Measurements from ENCODE around the gene C15orf40. TPM values are rescaled to one million over a fixed set of nuclear protein-coding genes. Genes with fewer than 3 reads are reported as not detected.

Gene C15orf40
- total RNA-seq, 1 experiment from 2014 or later, result 29.0 TPM

DNA sequence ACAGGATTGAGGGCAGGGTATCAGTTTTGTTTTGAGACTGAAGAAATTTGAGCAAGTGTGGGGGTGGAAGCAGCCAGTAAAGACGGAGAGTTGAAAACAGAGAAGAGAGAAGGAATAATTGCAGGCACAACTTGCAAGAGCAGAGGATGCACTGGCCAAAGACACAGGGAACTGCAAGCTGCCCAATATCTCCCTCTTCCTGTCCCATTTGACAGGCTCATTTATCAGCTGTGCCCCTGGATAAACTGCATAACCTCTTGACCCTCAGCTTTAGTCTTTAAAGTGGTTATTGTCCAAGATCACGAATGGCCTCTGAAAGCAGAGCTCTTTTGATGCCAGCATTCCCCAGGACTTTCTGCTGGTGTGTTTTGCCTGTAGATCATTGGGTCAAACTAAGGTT is 30.5 kb downstream of the C15orf40 start:
- no peaks in the 10 kb centered on the region for H3K9me3 ChIP-seq (replicated peaks)
- no peak overlapping the region for H3K4me3 ChIP-seq
- H3K36me3 ChIP-seq, result no peaks in the 10 kb centered on the region
- DNase-seq (ENCODE audit: low read depth in 1 of 2, low spot score in 2 of 2), result no peak
- H3K27ac ChIP-seq, result no peak overlapping the region
- no peaks in the 10 kb centered on the region for H3K27me3 ChIP-seq (replicated peaks)
- H3K4me1 ChIP-seq (replicated peaks), result peaks cover 7% of the 10 kb centered on the region

DNA sequence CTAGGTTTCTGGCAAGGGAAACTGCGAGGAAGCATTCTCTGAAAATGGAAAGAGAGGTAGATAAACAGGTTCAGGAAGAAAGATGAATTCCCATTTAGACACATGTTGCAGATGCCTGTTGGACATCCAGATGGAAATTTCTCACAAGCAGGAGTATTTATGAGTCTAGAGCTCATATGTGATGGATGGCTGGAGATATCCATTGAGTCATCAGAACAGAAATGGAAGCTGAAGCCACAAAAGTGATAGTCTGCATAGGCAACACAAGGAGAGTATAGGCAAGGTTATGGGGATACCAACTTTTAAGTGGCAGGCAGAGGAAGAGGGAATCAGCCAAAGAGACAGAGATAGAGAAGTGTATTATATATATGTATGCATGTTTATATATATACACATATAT is 31.7 kb downstream of the C15orf40 start:
- Histone ChIP-seq H3K4me1 (replicated peaks) (no peaks in the 10 kb centered on the region), H3K27me3 (replicated peaks) (no peaks in the 10 kb centered on the region), H3K4me3 (no peak overlapping the region), H3K36me3 (no peaks in the 10 kb centered on the region), H3K9me3 (replicated peaks) (no peaks in the 10 kb centered on the region), H3K27ac (no peak overlapping the region)
- DNase-seq (ENCODE audit: low read depth in 1 of 2, low spot score in 2 of 2), result no peak

- Histone ChIP-seq H3K9me3 (replicated peaks) (no peaks in the 10 kb centered on the region), H3K27ac (no peak overlapping the region), H3K36me3 (no peaks in the 10 kb centered on the region), H3K4me1 (replicated peaks) (no peaks in the 10 kb centered on the region), H3K4me3 (no peak overlapping the region), H3K27me3 (replicated peaks) (no peaks in the 10 kb centered on the region)
- no peak for DNase-seq (ENCODE audit: low read depth in 1 of 2, low spot score in 2 of 2)
Observed at GRCh38 chr15:82978438-82978837, 33.0 kb downstream of the C15orf40 start.

- Histone ChIP-seq H3K9me3 (replicated peaks) (no peaks in the 10 kb centered on the region), H3K27me3 (replicated peaks) (no peaks in the 10 kb centered on the region), H3K36me3 (no peaks in the 10 kb centered on the region), H3K4me1 (replicated peaks) (no peaks in the 10 kb centered on the region), H3K27ac (no peak overlapping the region), H3K4me3 (no peak overlapping the region)
- DNase-seq (ENCODE audit: low read depth in 1 of 2, low spot score in 2 of 2), result no peak
Observed at GRCh38 chr15:82977076-82977475, 34.4 kb downstream of the C15orf40 start.

GRCh38 chr15:82972990-82973389 is 38.4 kb downstream of the C15orf40 start:
- DNase-seq (ENCODE audit: low read depth in 1 of 2, low spot score in 2 of 2), result no peak
- Histone ChIP-seq H3K9me3 (replicated peaks) (no peaks in the 10 kb centered on the region), H3K4me3 (no peak overlapping the region), H3K36me3 (no peaks in the 10 kb centered on the region), H3K27me3 (replicated peaks) (no peaks in the 10 kb centered on the region), H3K27ac (no peak overlapping the region), H3K4me1 (replicated peaks) (no peaks in the 10 kb centered on the region)

DNA sequence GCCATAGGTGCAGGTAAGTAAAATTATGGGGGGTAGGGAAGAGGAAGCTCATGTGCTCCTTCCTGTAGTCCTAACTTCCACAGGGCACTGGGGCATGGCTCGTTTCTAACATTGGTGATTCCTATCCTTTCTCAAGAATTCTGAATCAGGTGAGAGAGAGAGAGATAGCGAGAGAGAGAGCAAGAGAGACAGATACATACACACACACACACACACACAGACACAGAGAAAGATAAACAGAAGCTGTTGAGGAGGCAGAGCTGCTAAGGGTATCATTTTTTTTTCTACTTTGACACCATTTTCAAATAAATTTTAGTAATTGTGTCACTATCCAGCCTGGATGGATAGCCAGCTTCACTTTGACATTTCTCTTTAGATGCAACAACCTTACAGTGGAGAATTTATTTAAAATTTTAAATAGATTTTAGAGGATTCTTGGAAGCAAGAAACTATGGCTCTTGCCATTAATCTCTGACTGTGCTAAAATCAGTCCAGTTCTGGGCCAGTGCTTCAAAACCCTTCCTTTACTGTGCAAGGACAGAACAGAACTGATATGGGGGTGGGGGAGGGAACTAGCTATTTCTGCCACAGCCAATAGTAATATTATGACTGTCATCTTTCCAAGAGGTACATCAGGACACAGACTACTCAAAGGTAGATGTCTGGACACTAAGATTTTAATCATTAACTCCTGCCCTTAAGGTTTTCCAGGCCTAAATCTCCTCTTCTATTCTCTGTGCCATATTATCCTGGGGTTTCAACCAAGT is 40.0 kb downstream of the C15orf40 start:
- no peak for DNase-seq (ENCODE audit: low read depth in 1 of 2, low spot score in 2 of 2)
- Histone ChIP-seq H3K9me3 (replicated peaks) (no peaks in the 10 kb centered on the region), H3K36me3 (no peaks in the 10 kb centered on the region), H3K4me1 (replicated peaks) (no peaks in the 10 kb centered on the region), H3K27ac (no peak overlapping the region), H3K27me3 (replicated peaks) (no peaks in the 10 kb centered on the region), H3K4me3 (no peak overlapping the region)

DNA sequence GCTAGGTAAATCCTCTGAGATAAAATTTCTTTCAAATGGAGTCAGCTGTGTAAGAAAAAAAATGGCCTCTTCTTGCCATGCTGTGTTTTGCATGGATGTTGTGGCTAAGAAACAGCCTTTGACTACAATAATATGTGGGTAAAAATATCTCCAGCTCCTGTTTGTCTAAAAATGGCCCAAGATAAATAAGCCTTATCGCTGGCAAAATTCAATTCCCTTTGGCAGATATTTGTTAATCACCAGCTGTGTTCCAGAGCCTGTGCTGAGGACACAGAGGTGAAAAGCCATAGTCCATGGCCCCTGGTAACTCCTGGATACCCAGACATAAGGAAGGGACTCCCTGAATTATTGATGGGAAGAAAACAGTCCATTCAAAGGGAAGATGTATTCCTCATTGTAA is 40.7 kb downstream of the C15orf40 start:
- Histone ChIP-seq H3K36me3 (no peaks in the 10 kb centered on the region), H3K9me3 (replicated peaks) (no peaks in the 10 kb centered on the region), H3K4me1 (replicated peaks) (no peaks in the 10 kb centered on the region), H3K4me3 (no peak overlapping the region), H3K27ac (no peak overlapping the region), H3K27me3 (replicated peaks) (no peaks in the 10 kb centered on the region)
- DNase-seq (ENCODE audit: low read depth in 1 of 2, low spot score in 2 of 2), result no peak

DNA sequence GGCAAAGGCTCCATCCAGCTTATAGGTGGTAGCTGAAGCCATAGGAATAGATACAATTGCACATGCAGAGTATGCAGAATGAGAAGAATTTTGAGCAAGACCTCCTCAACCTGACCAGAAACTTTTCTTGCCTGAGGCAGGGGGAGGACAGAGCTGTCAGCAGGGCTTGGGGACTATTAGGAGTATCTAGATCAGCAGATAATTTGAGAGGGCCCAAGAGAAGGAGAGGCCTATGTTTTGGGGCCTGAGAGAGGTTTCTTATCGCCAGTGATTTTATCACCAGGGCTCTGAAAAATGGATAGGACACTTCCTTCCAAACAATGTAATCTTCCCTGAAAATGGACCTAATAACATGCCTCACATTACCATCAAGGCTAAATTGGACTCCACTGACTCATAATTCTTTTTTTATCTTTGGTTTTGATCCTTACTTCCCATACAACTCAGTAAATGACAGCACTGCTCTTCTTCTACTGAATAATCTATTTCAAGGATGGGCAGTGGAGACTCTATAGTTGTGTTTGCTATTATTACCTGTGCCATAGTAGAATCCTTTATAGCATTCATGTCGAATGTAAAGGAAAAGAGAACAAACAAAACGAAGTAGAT is 41.3 kb downstream of the C15orf40 start:
- no peaks in the 10 kb centered on the region for H3K9me3 ChIP-seq (replicated peaks)
- H3K36me3 ChIP-seq, result no peaks in the 10 kb centered on the region
- H3K4me3 ChIP-seq, result no peak overlapping the region
- H3K27ac ChIP-seq, result no peak overlapping the region
- no peak for DNase-seq (ENCODE audit: low read depth in 1 of 2, low spot score in 2 of 2)
- H3K27me3 ChIP-seq (replicated peaks), result no peaks in the 10 kb centered on the region
- H3K4me1 ChIP-seq (replicated peaks), result no peaks in the 10 kb centered on the region

DNA sequence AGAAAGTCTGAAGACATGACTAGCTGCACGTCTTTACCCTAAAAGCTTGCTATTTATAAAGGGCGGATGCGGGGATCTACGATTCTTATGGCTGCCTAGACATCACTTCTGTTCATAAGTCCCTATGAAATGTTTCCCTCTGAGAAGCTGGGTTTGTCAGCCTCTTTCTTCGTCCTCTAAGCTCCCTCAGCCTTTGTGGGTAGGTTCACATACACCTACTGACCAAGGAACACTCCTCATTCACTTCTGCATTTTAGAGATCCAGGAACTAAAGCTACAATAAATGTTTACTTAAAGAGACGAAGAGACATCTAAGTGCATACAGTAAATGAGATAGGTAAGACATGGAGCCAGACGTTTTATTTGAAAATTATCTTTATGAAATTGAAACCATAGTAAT is 42.1 kb downstream of the C15orf40 start:
- no peak overlapping the region for H3K4me3 ChIP-seq
- no peak for DNase-seq (ENCODE audit: low read depth in 1 of 2, low spot score in 2 of 2)
- H3K27me3 ChIP-seq (replicated peaks), result no peaks in the 10 kb centered on the region
- H3K9me3 ChIP-seq (replicated peaks), result no peaks in the 10 kb centered on the region
- H3K4me1 ChIP-seq (replicated peaks), result no peaks in the 10 kb centered on the region
- H3K27ac ChIP-seq, result no peak overlapping the region
- H3K36me3 ChIP-seq, result no peaks in the 10 kb centered on the region

- Histone ChIP-seq H3K36me3 (no peaks in the 10 kb centered on the region), H3K4me3 (no peak overlapping the region), H3K9me3 (replicated peaks) (no peaks in the 10 kb centered on the region), H3K4me1 (replicated peaks) (no peaks in the 10 kb centered on the region), H3K27ac (no peak overlapping the region), H3K27me3 (replicated peaks) (no peaks in the 10 kb centered on the region)
- no peak for DNase-seq (ENCODE audit: low read depth in 1 of 2, low spot score in 2 of 2)
Observed at GRCh38 chr15:82968066-82968465, 43.4 kb downstream of the C15orf40 start.

DNA sequence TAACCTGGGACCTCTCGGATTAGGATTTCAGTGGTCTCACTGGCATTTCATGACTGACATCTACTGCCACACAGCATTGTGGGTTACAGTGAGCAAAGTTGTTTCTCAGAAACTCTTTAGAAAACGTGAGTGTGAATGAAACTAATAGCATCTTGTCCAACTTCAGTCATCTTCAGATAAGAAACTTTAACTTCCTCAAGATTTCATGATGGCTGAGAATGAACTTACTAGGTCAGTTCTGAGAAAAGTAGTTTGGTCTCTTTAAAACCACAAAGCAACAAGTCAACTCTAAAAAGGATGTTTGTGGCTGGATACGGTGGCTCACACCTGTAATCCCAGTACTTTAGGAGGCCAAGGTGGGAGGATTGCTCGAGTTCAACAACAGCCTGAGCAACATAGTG is 44.8 kb downstream of the C15orf40 start:
- H3K27me3 ChIP-seq (replicated peaks), result no peaks in the 10 kb centered on the region
- no peak for DNase-seq (ENCODE audit: low read depth in 1 of 2, low spot score in 2 of 2)
- H3K36me3 ChIP-seq, result no peaks in the 10 kb centered on the region
- no peaks in the 10 kb centered on the region for H3K4me1 ChIP-seq (replicated peaks)
- no peaks in the 10 kb centered on the region for H3K9me3 ChIP-seq (replicated peaks)
- H3K27ac ChIP-seq, result no peak overlapping the region
- H3K4me3 ChIP-seq, result no peak overlapping the region

- Histone ChIP-seq H3K4me3 (no peak overlapping the region), H3K27me3 (replicated peaks) (no peaks in the 10 kb centered on the region), H3K27ac (no peak overlapping the region), H3K9me3 (replicated peaks) (no peaks in the 10 kb centered on the region), H3K4me1 (replicated peaks) (no peaks in the 10 kb centered on the region), H3K36me3 (no peaks in the 10 kb centered on the region)
- DNase-seq (ENCODE audit: low read depth in 1 of 2, low spot score in 2 of 2), result no peak
Observed at GRCh38 chr15:82964890-82965289, 46.5 kb downstream of the C15orf40 start.

DNA sequence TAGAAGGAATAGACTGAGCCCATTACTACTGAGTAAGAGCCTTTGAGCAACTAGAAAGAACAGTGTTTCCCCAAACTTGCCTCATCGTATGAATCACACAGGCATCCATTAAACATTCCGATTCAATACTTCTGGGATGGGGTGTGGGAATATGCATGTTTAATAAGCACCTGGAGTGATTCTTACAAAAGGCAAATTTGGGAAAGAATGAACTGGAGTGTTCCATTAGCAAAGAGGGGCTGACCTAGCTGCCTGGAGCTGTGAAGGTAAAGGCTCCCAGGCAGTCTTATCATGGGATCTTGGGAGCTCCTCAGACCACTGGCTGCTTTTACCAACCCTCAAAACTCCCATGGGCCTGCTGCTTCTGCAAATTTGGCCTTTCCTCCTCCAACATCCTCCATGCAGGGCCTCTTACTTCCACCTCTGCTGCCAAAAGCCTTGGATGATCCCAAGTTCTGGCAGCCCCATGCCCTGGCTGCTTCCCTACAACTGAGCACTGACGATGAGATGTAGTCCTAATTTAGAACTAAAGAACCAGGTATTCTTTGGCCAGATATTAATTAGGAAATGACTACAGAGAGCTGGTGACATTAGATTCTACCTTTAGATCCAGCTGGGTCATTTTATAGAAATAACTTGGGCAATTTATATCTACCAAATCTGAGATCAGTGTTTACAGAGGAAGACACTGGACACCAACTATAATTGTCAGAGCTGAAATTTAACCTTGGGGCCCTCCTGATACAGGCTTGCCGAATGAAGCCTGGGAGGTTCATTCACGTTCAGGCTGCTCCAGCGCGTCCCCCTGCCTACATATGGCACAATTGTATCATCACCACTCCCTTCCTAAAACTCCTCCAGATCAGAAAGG is 47.7 kb downstream of the C15orf40 start:
- Histone ChIP-seq H3K36me3 (no peaks in the 10 kb centered on the region), H3K27ac (no peak overlapping the region), H3K4me3 (no peak overlapping the region), H3K27me3 (replicated peaks) (no peaks in the 10 kb centered on the region), H3K9me3 (replicated peaks) (no peaks in the 10 kb centered on the region), H3K4me1 (replicated peaks) (no peaks in the 10 kb centered on the region)
- DNase-seq (ENCODE audit: low read depth in 1 of 2, low spot score in 2 of 2), result no peak

GRCh38 chr15:82960766-82961165 is 50.7 kb downstream of the C15orf40 start:
- H3K4me3 ChIP-seq, result no peak overlapping the region
- no peaks in the 10 kb centered on the region for H3K36me3 ChIP-seq
- DNase-seq (ENCODE audit: low read depth in 1 of 2, low spot score in 2 of 2), result no peak

More at GRCh38 chr15:82960766-82961165, 50.7 kb downstream of the C15orf40 start:
- H3K27me3 ChIP-seq (replicated peaks), result no peaks in the 10 kb centered on the region
- no peaks in the 10 kb centered on the region for H3K9me3 ChIP-seq (replicated peaks)
- no peaks in the 10 kb centered on the region for H3K4me1 ChIP-seq (replicated peaks)
- no peak overlapping the region for H3K27ac ChIP-seq

Data from SJSA1 (cell line).